Adrenal gland (tissue), 12 donors: Measurements from ENCODE around the gene IPO13. TPM values are rescaled to one million over a fixed set of nuclear protein-coding genes. Genes with fewer than 3 reads are reported as not detected.

Source experiments
- DNase-seq, 7 donors: peaks; one replicate each; pipeline ENCODE4 v3.0.0-alpha.2; 2019 to 2020
- H3K27ac ChIP-seq, 5 donors: fragments of 200-600 bp; sonication (generic) in 4 of 5; 1 replicate in 3 of 5; 2 replicates in 2 of 5; pipeline versions ENCODE4 v1.5.1 to v1.8.0; 2016 to 2020; ENCODE audit warnings: mild to moderate bottlenecking in 1 of 5
- H3K27me3 ChIP-seq: fragments of 200-600 bp; 2 replicates; pipeline ENCODE4 v1.8.0; 2021
- H3K36me3 ChIP-seq, 2 donors: fragments of 200-600 bp; replicated peaks in 1 of 2; 1 replicate in 1 of 2; 2 replicates in 1 of 2; pipeline versions ENCODE4 v1.5.1 to v1.8.0; 2018 to 2022
- H3K4me1 ChIP-seq, 2 donors: fragments of 200-600 bp; replicated peaks in 1 of 2; 1 replicate in 1 of 2; 2 replicates in 1 of 2; pipeline versions ENCODE4 v1.5.1 to v1.8.0; 2018 to 2021
- H3K4me3 ChIP-seq, 4 donors: fragments of 200-600 bp; sonication (generic) in 3 of 4; one replicate each; pipeline ENCODE4 v1.5.1; 2016 to 2018
- H3K9me3 ChIP-seq, 3 donors: fragments of 200-600 bp; sonication (generic) in 1 of 3; replicated peaks in 1 of 3; 1 replicate in 2 of 3; 2 replicates in 1 of 3; pipeline versions ENCODE4 v1.5.1 to v1.8.0; 2016 to 2021
- CTCF ChIP-seq, 6 experiments: fragments of 450-650 bp in 4 of 6; fragments of 200-600 bp in 2 of 6; sonication (generic) in 1 of 6; IDR thresholded peaks; 1 replicate in 5 of 6; 2 replicates in 1 of 6; pipeline versions ENCODE4 v1.5.1 to v1.8.0; 2016 to 2021; ENCODE audit warnings: antibody characterized with exemption in 6 of 6, mild to moderate bottlenecking in 2 of 6, moderate library complexity in 1 of 6
- POLR2A ChIP-seq, 2 donors: fragments of 450-650 bp; IDR thresholded peaks; one replicate each; pipeline ENCODE4 v1.6.1; 2017; ENCODE audit warnings: antibody characterized with exemption in 2 of 2, mild to moderate bottlenecking in 2 of 2, moderate library complexity in 1 of 2
- WGBS, 4 donors: extraction: QIAGEN DNeasy Blood & Tissue Kit in 2 of 4; methylation state at CpG; one replicate each; pipeline versions ENCODE4 v1.1.5 to v1.1.7; 2013 to 2017; 5-methylcytosine and 5-hydroxymethylcytosine counted together
- intact Hi-C, 2 donors: fragments of 100-400 bp; cut with DNase I; formaldehyde crosslinking; loops; one replicate each; pipeline versions ENCODE4 v1.14.1 to v1.15.0; 2022 to 2023
- polyA plus RNA-seq, 3 donors: library from polyadenylated mRNA; stranded (reverse); fragments of 200-250 nt in 2 of 3; fragments of 350-450 nt in 1 of 3; fragmentation: Illumina TruSeq in 1 of 3; extraction: RNeasy Lipid Tissue Mini Kit (QIAGEN cat#74804) in 1 of 3; gene quantifications; one replicate each; pipeline ENCODE4 v1.2.3, GENCODE V29; 2013 to 2014
- total RNA-seq, 9 donors: library from RNA; depleted of rRNA in 4 of 9; stranded (reverse); fragments of >200 nt in 4 of 9; fragments of 120-200 nt in 1 of 9; fragmentation: NEBNext Ultra II Directional in 1 of 9; extraction: Animal tissue kit (Norgen Biotek cat#: 25700) in 1 of 9; gene quantifications; one replicate each; pipeline versions ENCODE4 v1.1.0 to v1.2.4, GENCODE V29; 2013 to 2023
- donor health status: healthy with polysubstance abuse.
- donor health status: Bipolar disorder and iron deficiency.
- donor health status: DM: yes; HTN: yes; CAD: no.
- donor health status: DM: no; HTN: no; CAD: no.
- donor health status: DM: no; HTN: no; CAD: no.
- donor health status: DM: yes; HTN: yes; CAD: no.

IPO13 gene
- total and polyA plus RNA-seq, 12 donors: 32.2 to 78.1 (median 37.8) TPM

- no peaks in the 10 kb centered on the region for H3K27me3 ChIP-seq
- H3K36me3 ChIP-seq: no peaks in the 10 kb centered on the region
- DNase-seq: peak in 5 of 7 donors; percentile 14 to 58 (median 28)
- H3K4me3 ChIP-seq: no peak overlapping the region
- TF ChIP-seq POLR2A (IDR thresholded peaks at IDR 0.05) (no peak), CTCF (IDR thresholded peaks at IDR 0.05) (no peak)
- no peak overlapping the region for H3K27ac ChIP-seq
- no peaks in the 10 kb centered on the region for H3K4me1 ChIP-seq
- no peaks in the 10 kb centered on the region for H3K9me3 ChIP-seq
- WGBS, 4 donors: 55 to 67% (median 61%) methylated on average over 4 to 7 of the region's 7 CpGs
- intact Hi-C loops: no loop called here
Observed at GRCh38 chr1:43901196-43901961, 45.4 kb upstream of the IPO13 start.

- intact Hi-C loops: no loop called here
- Histone ChIP-seq H3K4me3 (no peak overlapping the region), H3K27me3 (no peaks in the 10 kb centered on the region), H3K36me3 (no peaks in the 10 kb centered on the region), H3K27ac (no peak overlapping the region), H3K4me1 (no peaks in the 10 kb centered on the region), H3K9me3 (no peaks in the 10 kb centered on the region)
- no peak for TF ChIP-seq POLR2A (IDR thresholded peaks at IDR 0.05)
- no peak for TF ChIP-seq CTCF (IDR thresholded peaks at IDR 0.05)
- no peak for DNase-seq
- WGBS, 4 donors: 85 to 97% (median 96%) methylated on average over 4 of the region's 4 CpGs
Observed at GRCh38 chr1:43902058-43902831, 44.5 kb upstream of the IPO13 start.

GRCh38 chr1:43904660-43905551, 41.8 kb upstream of the IPO13 start:
- TF ChIP-seq CTCF (IDR thresholded peaks at IDR 0.05) (no peak), POLR2A (IDR thresholded peaks at IDR 0.05) (no peak)
- Histone ChIP-seq H3K27ac (no peak overlapping the region), H3K4me1 (no peaks in the 10 kb centered on the region), H3K27me3 (no peaks in the 10 kb centered on the region), H3K36me3 (no peaks in the 10 kb centered on the region), H3K9me3 (no peaks in the 10 kb centered on the region), H3K4me3 (no peak overlapping the region)
- no peak for DNase-seq
- WGBS, 4 donors: 48 to 68% (median 55%) methylated on average over 7 of the region's 7 CpGs
- intact Hi-C loops: no loop called here

GRCh38 chr1:43908226-43908625, 38.5 kb upstream of the IPO13 start:
- no peak for TF ChIP-seq CTCF (IDR thresholded peaks at IDR 0.05)
- TF ChIP-seq POLR2A (IDR thresholded peaks at IDR 0.05): no peak
- WGBS, 4 donors: 93 to 100% (median 100%) methylated on average over 2 of the region's 2 CpGs
- DNase-seq: no peak

More at GRCh38 chr1:43908226-43908625, 38.5 kb upstream of the IPO13 start:
- intact Hi-C loops: no loop called here
- Histone ChIP-seq H3K27me3 (no peaks in the 10 kb centered on the region), H3K36me3 (no peaks in the 10 kb centered on the region), H3K4me3 (no peak overlapping the region), H3K27ac (no peak overlapping the region), H3K4me1 (peaks cover 0 to 4% of the 10 kb centered on the region in 2 donors), H3K9me3 (no peaks in the 10 kb centered on the region)
